ENCODE data around the gene MARCHF2.
A peak's percentile ranks its signal among the peaks of the same experiment; 100 is the strongest.

Gene MARCHF2, protein sequence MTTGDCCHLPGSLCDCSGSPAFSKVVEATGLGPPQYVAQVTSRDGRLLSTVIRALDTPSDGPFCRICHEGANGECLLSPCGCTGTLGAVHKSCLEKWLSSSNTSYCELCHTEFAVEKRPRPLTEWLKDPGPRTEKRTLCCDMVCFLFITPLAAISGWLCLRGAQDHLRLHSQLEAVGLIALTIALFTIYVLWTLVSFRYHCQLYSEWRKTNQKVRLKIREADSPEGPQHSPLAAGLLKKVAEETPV

DNA sequence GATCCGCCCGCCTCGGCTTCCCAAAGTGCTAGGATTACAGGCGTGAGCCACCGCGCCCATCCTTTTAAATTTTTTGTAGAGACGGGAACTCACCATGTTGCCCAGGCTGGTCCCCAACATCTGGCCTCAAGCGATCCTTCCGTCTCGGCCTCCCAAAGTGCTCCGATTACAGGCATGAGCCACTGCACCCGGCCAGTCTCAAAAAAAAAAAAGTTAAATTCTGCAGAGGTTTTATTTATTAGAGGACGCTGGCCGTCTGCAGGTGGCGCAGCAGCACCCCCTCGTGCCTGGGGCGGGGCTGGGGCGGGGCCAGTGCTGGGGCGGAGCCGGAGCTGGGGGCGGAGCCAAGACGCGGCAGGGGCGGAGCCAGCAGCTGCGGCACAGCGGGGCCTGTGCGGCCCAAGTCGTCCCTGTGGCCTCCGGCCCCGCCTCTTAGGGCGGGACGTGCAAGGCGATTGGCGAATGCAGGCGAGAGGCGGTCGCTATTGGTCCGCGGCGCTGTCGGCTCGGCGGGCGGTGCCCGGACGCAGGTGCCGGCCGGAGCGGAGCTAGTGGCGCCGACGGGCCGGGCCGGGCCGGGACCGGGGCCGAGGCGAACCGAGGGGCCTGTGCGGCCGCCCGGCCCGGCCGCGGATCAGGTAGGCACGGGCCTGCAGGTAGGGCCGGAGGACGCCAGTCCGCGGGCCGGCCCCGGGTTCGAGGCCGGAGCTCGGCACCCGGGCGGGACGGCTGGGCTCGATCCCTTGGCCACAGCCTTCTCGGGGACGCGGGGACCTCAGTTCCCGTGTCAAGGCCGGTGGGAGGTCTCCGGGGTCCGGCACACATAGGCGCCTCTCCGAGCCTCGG, at the start of gene MARCHF2:
Gene MARCHF2, plus strand, starts transcription at position 523 of the 846 bp plus-strand sequence. CDS start 8,536 bp downstream, outside the sequence.
- peak within 1 kb of the TSS; percentile 95 for H3K4me3 ChIP-seq
- peak; percentile 96 for DNase-seq (ENCODE audit: low spot score)
- peak within 1 kb of the TSS; percentile 31 to 82 for H3K27ac ChIP-seq
- TF ChIP-seq, protein P1, sequence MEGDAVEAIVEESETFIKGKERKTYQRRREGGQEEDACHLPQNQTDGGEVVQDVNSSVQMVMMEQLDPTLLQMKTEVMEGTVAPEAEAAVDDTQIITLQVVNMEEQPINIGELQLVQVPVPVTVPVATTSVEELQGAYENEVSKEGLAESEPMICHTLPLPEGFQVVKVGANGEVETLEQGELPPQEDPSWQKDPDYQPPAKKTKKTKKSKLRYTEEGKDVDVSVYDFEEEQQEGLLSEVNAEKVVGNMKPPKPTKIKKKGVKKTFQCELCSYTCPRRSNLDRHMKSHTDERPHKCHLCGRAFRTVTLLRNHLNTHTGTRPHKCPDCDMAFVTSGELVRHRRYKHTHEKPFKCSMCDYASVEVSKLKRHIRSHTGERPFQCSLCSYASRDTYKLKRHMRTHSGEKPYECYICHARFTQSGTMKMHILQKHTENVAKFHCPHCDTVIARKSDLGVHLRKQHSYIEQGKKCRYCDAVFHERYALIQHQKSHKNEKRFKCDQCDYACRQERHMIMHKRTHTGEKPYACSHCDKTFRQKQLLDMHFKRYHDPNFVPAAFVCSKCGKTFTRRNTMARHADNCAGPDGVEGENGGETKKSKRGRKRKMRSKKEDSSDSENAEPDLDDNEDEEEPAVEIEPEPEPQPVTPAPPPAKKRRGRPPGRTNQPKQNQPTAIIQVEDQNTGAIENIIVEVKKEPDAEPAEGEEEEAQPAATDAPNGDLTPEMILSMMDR (IDR thresholded peaks at IDR 0.05) = peak; percentile 37

DNA sequence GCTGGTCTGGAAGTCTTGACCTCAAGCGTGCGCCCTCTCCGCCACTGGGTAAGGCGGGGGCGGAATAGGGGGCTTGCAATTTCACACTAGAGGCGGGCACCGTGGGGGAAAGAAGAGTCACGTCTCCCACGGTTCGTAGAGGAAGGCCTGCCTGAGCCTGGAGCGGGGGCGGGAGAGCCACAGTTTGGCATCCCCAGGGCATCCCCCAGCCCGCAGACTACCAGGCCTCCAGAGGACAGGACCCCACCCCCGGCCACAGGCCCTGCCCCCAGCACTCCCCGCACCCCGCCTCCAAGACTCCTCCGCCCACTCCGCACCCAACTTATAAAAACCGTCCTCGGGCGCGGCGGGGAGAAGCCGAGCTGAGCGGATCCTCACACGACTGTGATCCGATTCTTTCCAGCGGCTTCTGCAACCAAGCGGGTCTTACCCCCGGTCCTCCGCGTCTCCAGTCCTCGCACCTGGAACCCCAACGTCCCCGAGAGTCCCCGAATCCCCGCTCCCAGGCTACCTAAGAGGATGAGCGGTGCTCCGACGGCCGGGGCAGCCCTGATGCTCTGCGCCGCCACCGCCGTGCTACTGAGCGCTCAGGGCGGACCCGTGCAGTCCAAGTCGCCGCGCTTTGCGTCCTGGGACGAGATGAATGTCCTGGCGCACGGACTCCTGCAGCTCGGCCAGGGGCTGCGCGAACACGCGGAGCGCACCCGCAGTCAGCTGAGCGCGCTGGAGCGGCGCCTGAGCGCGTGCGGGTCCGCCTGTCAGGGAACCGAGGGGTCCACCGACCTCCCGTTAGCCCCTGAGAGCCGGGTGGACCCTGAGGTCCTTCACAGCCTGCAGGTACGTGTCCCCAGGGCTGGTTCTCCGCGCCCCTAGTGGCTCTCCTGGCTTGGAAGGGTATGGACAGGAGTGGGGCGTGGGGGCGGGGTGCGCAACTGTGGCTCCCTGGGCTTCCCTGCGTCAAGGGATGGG, 49.0 kb upstream of the MARCHF2 start, which contains the start of gene ANGPTL4:
Gene ANGPTL4, plus strand, starts transcription at position 353 of the 969 bp plus-strand sequence. Its CDS starts 167 bp downstream, at position 520.
- Histone ChIP-seq H3K27ac (peak within 1 kb of the TSS; percentile 64 to 96), H3K4me3 (peak within 1 kb of the TSS; percentile 83)
- DNase-seq (ENCODE audit: low spot score) = no peak
- TF ChIP-seq, protein P1 (IDR thresholded peaks at IDR 0.05) = no peak

DNA sequence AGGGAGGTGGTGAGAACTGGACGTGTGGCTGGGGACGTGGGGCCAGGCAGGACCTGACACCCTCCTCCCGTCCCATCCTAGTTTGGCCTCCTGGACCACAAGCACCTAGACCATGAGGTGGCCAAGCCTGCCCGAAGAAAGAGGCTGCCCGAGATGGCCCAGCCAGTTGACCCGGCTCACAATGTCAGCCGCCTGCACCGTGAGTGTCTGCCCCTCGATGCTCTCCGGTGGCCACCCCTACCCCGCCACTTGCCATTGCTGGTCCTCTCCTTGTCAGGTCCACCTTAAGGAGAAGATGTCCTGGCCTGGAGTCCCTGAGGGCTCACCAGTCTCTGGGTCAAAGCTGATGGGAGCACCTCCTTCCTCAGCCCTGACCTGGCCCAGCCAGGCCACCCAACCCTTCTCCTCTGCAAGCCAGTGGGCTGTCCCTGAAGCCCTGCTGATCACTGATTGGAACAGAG, 47.0 kb upstream of the MARCHF2 start:
- H3K4me3 ChIP-seq = peak overlapping the region; percentile 83
- TF ChIP-seq, protein P1 (IDR thresholded peaks at IDR 0.05) = no peak
- DNase-seq (ENCODE audit: low spot score) = no peak
- H3K27ac ChIP-seq = peak overlapping the region in 1 of 2 donors; percentile 84

DNA sequence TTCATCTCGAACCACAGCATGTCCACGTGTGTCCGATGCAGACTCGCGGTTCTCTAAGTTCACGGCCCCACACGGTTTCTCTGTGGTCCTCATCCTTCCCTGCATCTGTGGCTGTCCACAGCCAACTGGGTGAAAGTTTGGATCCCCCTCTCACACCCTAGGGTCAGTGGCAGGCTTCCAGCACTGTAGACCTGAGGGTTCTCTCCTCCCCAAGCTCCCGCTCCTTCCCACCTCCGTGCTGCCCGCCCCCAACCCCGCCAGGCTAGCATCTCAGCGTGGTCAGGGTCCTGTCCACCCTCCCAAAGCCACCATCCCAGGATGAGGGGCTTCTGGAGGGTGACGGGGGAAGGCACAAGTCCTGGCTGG, 46.2 kb upstream of the MARCHF2 start:
- H3K27ac ChIP-seq = peak overlapping the region; percentile 1 to 84
- peak overlapping the region; percentile 83 for H3K4me3 ChIP-seq
- no peak for DNase-seq (ENCODE audit: low spot score)
- TF ChIP-seq, protein P1 (IDR thresholded peaks at IDR 0.05) = no peak

DNA sequence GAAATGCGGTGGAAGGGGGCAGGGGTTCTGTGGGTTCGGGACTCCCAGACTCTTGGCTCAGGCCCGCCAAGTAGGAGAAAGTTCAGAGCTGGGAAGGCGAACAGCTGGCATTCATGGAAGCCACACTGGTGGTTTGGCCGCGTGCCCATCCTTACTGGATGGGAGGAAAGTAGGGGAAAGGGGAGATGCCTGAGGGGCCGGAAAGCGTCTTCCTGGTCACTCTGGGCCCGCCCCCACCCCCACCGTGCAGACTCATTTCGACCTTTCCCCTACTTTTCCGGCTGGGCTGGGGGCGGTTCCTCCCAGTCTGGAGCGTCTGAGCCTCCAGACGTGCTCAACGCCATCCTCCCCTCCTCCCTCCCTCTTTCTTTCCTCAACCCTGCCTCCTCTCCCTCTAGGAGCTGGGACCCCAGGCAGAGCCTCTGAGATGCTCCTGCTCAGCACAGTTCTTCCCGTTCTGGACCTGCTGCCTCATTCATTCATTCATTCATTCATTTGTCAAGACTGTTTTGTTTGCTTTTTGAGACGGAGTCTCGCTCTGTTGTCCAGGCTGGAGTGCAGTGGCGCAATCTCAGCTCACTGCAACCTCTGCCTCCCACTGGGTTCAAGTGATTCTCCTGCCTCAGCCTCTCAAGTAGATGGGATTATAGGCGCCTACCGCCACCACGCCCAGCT, 45.6 kb upstream of the MARCHF2 start:
- TF ChIP-seq, protein P1 (IDR thresholded peaks at IDR 0.05) = no peak
- Histone ChIP-seq H3K4me3 (peak overlapping the region; percentile 83), H3K27ac (peak overlapping the region; percentile 1 to 84)
- DNase-seq (ENCODE audit: low spot score) = peak; percentile 96
